Measurements from ENCODE around the gene KIAA1328. TPM values are rescaled to one million over a fixed set of nuclear protein-coding genes. Genes with fewer than 3 reads are reported as not detected.

Gene KIAA1328
- total RNA-seq, 4 donors from 2014 or later, result 23.4 to 53.3 (median 26.8) TPM

DNA sequence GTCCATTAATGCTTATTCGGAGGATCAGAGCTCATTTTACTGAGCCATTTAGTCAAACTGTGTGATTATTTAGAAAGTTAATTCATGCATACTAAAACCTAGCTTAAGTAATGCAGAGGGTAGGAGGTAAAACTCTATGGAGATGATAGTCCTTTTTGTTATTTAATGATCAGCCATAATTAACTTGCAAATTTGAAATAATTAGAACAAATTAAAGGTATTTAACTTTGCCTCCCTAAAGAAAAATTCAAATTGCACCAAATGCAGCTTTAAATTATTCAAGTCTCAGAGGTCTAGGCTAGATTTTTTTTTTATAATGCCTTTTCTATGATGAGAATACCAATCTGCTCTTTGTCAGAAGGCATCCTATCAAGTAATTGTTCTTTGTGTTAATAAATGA lies 310.9 kb downstream of the KIAA1328 start:
- 73 to 87% methylated on average over 1 of the region's 1 CpG for WGBS, 2 donors
- H3K4me1 ChIP-seq, result no peaks in the 10 kb centered on the region
- peaks cover 0 to 12% (median 0%) of the 10 kb centered on the region in 4 donors for H3K9me3 ChIP-seq
- H3K27me3 ChIP-seq, result no peaks in the 10 kb centered on the region
- DNase-seq (ENCODE audit: low spot score in 2 of 2), result no peak
- TF ChIP-seq EP300 (IDR thresholded peaks at IDR 0.05), result no peak
- TF ChIP-seq, protein P1, sequence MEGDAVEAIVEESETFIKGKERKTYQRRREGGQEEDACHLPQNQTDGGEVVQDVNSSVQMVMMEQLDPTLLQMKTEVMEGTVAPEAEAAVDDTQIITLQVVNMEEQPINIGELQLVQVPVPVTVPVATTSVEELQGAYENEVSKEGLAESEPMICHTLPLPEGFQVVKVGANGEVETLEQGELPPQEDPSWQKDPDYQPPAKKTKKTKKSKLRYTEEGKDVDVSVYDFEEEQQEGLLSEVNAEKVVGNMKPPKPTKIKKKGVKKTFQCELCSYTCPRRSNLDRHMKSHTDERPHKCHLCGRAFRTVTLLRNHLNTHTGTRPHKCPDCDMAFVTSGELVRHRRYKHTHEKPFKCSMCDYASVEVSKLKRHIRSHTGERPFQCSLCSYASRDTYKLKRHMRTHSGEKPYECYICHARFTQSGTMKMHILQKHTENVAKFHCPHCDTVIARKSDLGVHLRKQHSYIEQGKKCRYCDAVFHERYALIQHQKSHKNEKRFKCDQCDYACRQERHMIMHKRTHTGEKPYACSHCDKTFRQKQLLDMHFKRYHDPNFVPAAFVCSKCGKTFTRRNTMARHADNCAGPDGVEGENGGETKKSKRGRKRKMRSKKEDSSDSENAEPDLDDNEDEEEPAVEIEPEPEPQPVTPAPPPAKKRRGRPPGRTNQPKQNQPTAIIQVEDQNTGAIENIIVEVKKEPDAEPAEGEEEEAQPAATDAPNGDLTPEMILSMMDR (IDR thresholded peaks at IDR 0.05), result no peak
- TF ChIP-seq POLR2A (IDR thresholded peaks at IDR 0.05), result no peak
- no peaks in the 10 kb centered on the region for H3K36me3 ChIP-seq
- H3K27ac ChIP-seq, result no peak overlapping the region
- H3K4me3 ChIP-seq, result no peak overlapping the region

DNA sequence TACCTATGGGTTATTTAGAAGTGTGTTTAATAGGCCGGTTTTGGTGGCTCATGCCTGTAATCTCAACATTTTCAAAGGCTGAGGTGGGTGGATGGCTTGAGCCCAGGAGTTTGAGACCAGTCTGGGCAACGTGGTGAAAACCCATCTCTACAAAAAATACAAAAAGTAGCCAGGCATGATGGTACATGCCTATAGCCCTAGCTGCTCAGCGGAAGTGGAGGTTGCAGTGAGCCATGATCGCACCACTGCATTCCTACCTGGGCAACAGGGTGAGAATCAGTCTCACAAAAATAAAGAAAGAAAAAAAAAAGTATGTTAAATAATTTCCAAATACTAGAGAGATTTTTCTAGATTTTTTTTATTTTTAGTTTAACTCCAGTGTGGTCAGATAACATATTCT lies 316.0 kb downstream of the KIAA1328 start:
- Histone ChIP-seq H3K27ac (no peak overlapping the region), H3K4me1 (no peaks in the 10 kb centered on the region), H3K4me3 (no peak overlapping the region), H3K36me3 (peaks cover 0 to 3% (median 0%) of the 10 kb centered on the region in 3 donors), H3K9me3 (no peaks in the 10 kb centered on the region), H3K27me3 (no peaks in the 10 kb centered on the region)
- DNase-seq (ENCODE audit: low spot score in 2 of 2), result no peak
- 88 to 91% methylated on average over 4 of the region's 4 CpGs for WGBS, 2 donors
- TF ChIP-seq POLR2A (IDR thresholded peaks at IDR 0.05) (no peak), EP300 (IDR thresholded peaks at IDR 0.05) (no peak)
- TF ChIP-seq, protein P1 (IDR thresholded peaks at IDR 0.05), result no peak

DNA sequence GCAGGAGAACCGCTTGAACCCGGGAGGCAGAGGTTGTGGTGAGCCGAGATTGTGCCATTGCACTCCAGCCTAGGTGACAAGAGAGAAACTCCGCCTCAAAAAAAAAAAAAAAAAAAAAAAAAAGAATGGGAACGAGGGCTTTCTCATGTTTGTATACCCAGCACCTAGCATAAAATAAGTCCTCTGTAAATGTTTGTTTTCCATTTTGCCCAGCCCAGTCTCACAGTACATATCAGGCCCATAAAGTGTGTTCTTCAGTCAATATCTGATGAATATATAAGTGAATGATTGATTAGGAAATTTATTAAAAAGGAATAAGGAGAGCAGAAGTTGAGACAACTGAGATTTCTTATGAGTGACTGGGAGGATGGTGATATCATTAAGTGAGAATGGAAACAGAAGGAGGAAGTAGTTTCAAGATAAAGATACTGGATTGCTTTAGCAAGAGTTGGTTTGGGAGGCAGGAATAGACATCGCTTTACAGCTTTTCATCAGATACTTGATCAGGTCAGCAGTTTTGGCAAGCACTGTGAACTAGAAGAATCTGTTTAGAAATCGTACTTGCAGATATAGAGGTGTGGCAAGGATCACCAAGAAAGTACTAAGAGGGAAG lies 327.5 kb downstream of the KIAA1328 start:
- TF ChIP-seq POLR2A (IDR thresholded peaks at IDR 0.05) (no peak), EP300 (IDR thresholded peaks at IDR 0.05) (no peak)
- TF ChIP-seq, protein P1 (IDR thresholded peaks at IDR 0.05), result no peak
- no peaks in the 10 kb centered on the region for H3K4me1 ChIP-seq
- no peak overlapping the region for H3K27ac ChIP-seq
- H3K9me3 ChIP-seq, result no peaks in the 10 kb centered on the region
- 82 to 87% methylated on average over 7 of the region's 7 CpGs for WGBS, 2 donors
- DNase-seq (ENCODE audit: low spot score in 2 of 2), result no peak
- H3K4me3 ChIP-seq, result no peak overlapping the region
- H3K36me3 ChIP-seq, result peaks cover 0 to 6% (median 0%) of the 10 kb centered on the region in 3 donors
- H3K27me3 ChIP-seq, result no peaks in the 10 kb centered on the region

DNA sequence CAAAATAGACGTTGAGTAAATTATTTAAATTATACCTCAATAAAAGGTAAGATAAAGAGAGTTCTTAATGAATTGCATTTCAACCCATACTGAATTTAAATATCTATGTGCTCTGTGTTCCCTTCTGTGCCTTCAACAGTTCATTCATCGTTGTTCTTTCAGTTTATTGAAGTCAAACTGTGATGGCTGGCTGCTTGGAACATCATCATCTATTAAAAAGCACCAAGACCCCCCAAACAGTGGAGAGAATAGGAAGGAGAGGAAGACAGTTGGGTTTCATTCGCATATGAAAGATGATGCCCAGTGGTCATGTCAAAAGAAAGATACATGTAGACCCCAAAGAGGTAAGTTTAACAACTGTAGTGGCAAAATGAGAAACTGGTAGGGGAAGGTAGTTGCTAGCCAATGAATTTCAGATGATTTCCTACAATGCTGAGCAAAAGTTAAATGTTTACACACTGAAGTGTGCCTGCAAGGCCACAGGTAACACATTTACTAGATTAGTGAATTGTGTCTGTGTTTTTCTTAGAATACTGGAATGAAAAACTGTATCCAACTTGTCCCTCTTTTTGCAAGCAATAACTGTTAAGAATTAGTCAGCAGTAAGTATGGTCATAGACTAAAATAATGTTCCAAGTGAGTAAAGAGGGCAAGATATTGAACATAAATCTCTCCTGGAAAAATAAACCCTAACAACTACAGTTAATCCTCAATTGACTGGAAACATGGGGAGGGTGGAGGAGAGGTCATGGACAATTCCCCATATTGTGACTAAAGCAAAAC lies 331.3 kb downstream of the KIAA1328 start:
- no peaks in the 10 kb centered on the region for H3K9me3 ChIP-seq
- H3K4me3 ChIP-seq, result no peak overlapping the region
- WGBS, 2 donors, result 30 to 40% methylated on average over 3 of the region's 3 CpGs
- H3K4me1 ChIP-seq, result no peaks in the 10 kb centered on the region
- no peak for TF ChIP-seq POLR2A (IDR thresholded peaks at IDR 0.05)
- TF ChIP-seq EP300 (IDR thresholded peaks at IDR 0.05), result no peak
- DNase-seq (ENCODE audit: low spot score in 2 of 2), result no peak
- H3K27ac ChIP-seq, result no peak overlapping the region
- H3K27me3 ChIP-seq, result no peaks in the 10 kb centered on the region
- H3K36me3 ChIP-seq, result peaks cover 0 to 15% (median 0%) of the 10 kb centered on the region in 3 donors

DNA sequence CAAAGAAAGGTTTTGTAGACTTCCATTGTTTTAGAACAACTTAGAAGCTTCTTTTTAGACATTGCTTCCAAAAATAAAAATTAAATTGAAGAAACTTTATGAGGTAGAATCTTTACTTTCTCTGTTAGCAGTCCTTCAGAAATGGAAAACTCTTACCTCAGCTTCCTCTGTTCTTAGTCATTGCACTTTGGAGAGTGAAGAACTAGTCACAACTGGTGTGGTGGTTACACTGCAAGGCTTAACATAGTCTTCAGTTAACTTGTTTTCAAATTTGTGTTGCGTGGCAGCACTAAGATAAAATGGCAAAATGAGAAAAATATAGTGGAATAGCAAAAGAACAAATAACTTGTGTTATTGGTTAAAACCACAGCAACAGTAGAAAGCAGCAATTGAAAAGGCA lies 332.6 kb downstream of the KIAA1328 start:
- Histone ChIP-seq H3K27me3 (no peaks in the 10 kb centered on the region), H3K27ac (no peak overlapping the region), H3K4me1 (no peaks in the 10 kb centered on the region), H3K36me3 (peaks cover 0 to 15% (median 0%) of the 10 kb centered on the region in 3 donors), H3K4me3 (no peak overlapping the region), H3K9me3 (no peaks in the 10 kb centered on the region)
- WGBS, 2 donors, result 93 to 97% methylated on average over 1 of the region's 1 CpG
- TF ChIP-seq, protein P1 (IDR thresholded peaks at IDR 0.05), result no peak
- TF ChIP-seq POLR2A (IDR thresholded peaks at IDR 0.05), result no peak
- no peak for TF ChIP-seq EP300 (IDR thresholded peaks at IDR 0.05)
- DNase-seq (ENCODE audit: low spot score in 2 of 2), result no peak

Data from tibial nerve (tissue), 4 donors.